CD4-positive, alpha-beta T cell treated with Interleukin-17A for 1 hour (primary cell): ENCODE measurements around the gene RPH3AL.
"Not testable (repeated sequence)": the region's sequence is repeated elsewhere in the genome, so short reads cannot be mapped to it uniquely, and the experiment has no call there.

ENCODE experiments used
- DNase-seq: peaks from one replicate; pipeline ENCODE4 v3.0.0-alpha.2; 2020

Gene RPH3AL

GRCh38 chr17:335691-336090, 16.9 kb downstream of the RPH3AL start:
- DNase-seq = no peak

GRCh38 chr17:334974-335481, 17.6 kb downstream of the RPH3AL start:
- DNase-seq = no peak

- no peak for DNase-seq
Observed at GRCh38 chr17:333626-334396, 18.8 kb downstream of the RPH3AL start.

GRCh38 chr17:332558-333322, 19.9 kb downstream of the RPH3AL start:
- DNase-seq = no peak

GRCh38 chr17:332023-332422, 20.6 kb downstream of the RPH3AL start:
- DNase-seq = no peak

- DNase-seq = peak; percentile 37
Observed at GRCh38 chr17:330993-331701, 21.5 kb downstream of the RPH3AL start.

- no peak for DNase-seq
Observed at GRCh38 chr17:329784-330420, 22.7 kb downstream of the RPH3AL start.

GRCh38 chr17:327971-328370, 24.6 kb downstream of the RPH3AL start:
- DNase-seq = no peak

GRCh38 chr17:327296-327695, 25.3 kb downstream of the RPH3AL start:
- DNase-seq = no peak

- no peak for DNase-seq
Observed at GRCh38 chr17:326010-326621, 26.5 kb downstream of the RPH3AL start.

- no peak for DNase-seq
Observed at GRCh38 chr17:325270-326009, 27.2 kb downstream of the RPH3AL start.

- DNase-seq = no peak
Observed at GRCh38 chr17:323721-324571, 28.7 kb downstream of the RPH3AL start.

GRCh38 chr17:323181-323580, 29.4 kb downstream of the RPH3AL start:
- DNase-seq = no peak

- no peak for DNase-seq
Observed at GRCh38 chr17:322006-322780, 30.4 kb downstream of the RPH3AL start.

GRCh38 chr17:321386-321941, 31.1 kb downstream of the RPH3AL start:
- no peak for DNase-seq

- DNase-seq = no peak
Observed at GRCh38 chr17:320809-321385, 31.7 kb downstream of the RPH3AL start.

GRCh38 chr17:320139-320538, 32.5 kb downstream of the RPH3AL start:
- DNase-seq = no peak

- no peak for DNase-seq
Observed at GRCh38 chr17:319266-319665, 33.3 kb downstream of the RPH3AL start.

- not testable (repeated sequence) for DNase-seq
Observed at GRCh38 chr17:317070-317469, 35.5 kb downstream of the RPH3AL start.
